H1 (cell line): Measurements from ENCODE around the gene C1orf116. TPM values are rescaled to one million over a fixed set of nuclear protein-coding genes. Genes with fewer than 3 reads are reported as not detected.

ENCODE experiments used
- CTCF ChIA-PET: fragments of 300-600 bp; sonication (Branson Sonifier 250); formaldehyde crosslinking; loops from one replicate; lab custom pipeline; 2021; ENCODE audit not compliant: partially characterized antibody; lab: Charles Lee
- POLR2A ChIA-PET: fragments of 300-600 bp; sonication (Branson Sonifier 250); formaldehyde crosslinking; loops from one replicate; lab custom pipeline; 2021; ENCODE audit warnings: inconsistent platforms; ENCODE audit not compliant: partially characterized antibody; lab: Charles Lee
- DNase-seq, 2 experiments: peaks; one replicate each; pipeline versions ENCODE4 v3.0.0 to v3.0.0-alpha.2; 2010 to 2022; ENCODE audit warnings: low spot score in 2 of 2, low read depth in 1 of 2, mixed read lengths in 1 of 2
- FAIRE-seq: peaks from 2 replicates; lab custom pipeline; 2011; peaks lifted over from hg19 to GRCh38; lab: Jason Lieb, UNC
- H2AFZ ChIP-seq: 2 replicates; pipeline ENCODE4 v1.8.1; 2012; ENCODE audit warnings: low read length, inconsistent platforms
- H2AK5ac ChIP-seq: 2 replicates; pipeline ENCODE4 v1.6.1; 2013; ENCODE audit warnings: low read depth, low read length
- H2BK120ac ChIP-seq: replicated peaks from 2 replicates; pipeline ENCODE3; 2013; ENCODE audit warnings: low read depth, low read length, inconsistent platforms
- H2BK12ac ChIP-seq: 2 replicates; pipeline ENCODE4 v1.6.1; 2013; ENCODE audit warnings: low read depth, low read length
- H2BK15ac ChIP-seq: 2 replicates; pipeline ENCODE4 v1.6.1; 2013; ENCODE audit warnings: low read length
- H2BK20ac ChIP-seq: 2 replicates; pipeline ENCODE4 v1.6.1; 2013; ENCODE audit warnings: low read length
- H2BK5ac ChIP-seq: 2 replicates; pipeline ENCODE4 v1.6.1; 2013; ENCODE audit warnings: low read depth, low read length
- H3K14ac ChIP-seq: 2 replicates; pipeline ENCODE4 v1.6.1; 2013; ENCODE audit warnings: inconsistent platforms; ENCODE audit not compliant: insufficient read length
- H3K18ac ChIP-seq: 2 replicates; pipeline ENCODE4 v1.6.1; 2013; ENCODE audit warnings: low read length; ENCODE audit errors: extremely low read depth
- H3K23ac ChIP-seq: 2 replicates; pipeline ENCODE4 v1.6.1; 2013; ENCODE audit warnings: inconsistent platforms; ENCODE audit not compliant: insufficient read length
- H3K23me2 ChIP-seq: 2 replicates; pipeline ENCODE4 v1.6.1; 2013; ENCODE audit warnings: low read depth, low read length
- H3K27ac ChIP-seq: 2 replicates; pipeline ENCODE4 v1.6.1; 2011; ENCODE audit warnings: low read depth, low read length, inconsistent platforms
- H3K27me3 ChIP-seq, 4 experiments: replicated peaks in 1 of 4; 1 replicate in 1 of 4; 2 replicates in 3 of 4; pipeline versions ENCODE4 v1.6.1 to v1.8.1; 2011 to 2013; ENCODE audit warnings: low read length in 3 of 4, mild to moderate bottlenecking in 3 of 4, inconsistent platforms in 2 of 4, mixed read lengths in 2 of 4, moderate library complexity in 1 of 4; ENCODE audit not compliant: control insufficient read depth in 3 of 4, insufficient read depth in 3 of 4; ENCODE audit errors: extremely low read depth in 1 of 4
- H3K36me3 ChIP-seq, 4 experiments: 2 replicates each; pipeline versions ENCODE4 v1.6.1 to v1.8.1; 2011 to 2013; ENCODE audit warnings: mild to moderate bottlenecking in 4 of 4, low read length in 3 of 4, moderate library complexity in 2 of 4, control low read depth in 1 of 4, inconsistent platforms in 1 of 4; ENCODE audit not compliant: insufficient read depth in 4 of 4, control insufficient read depth in 2 of 4
- H3K4ac ChIP-seq: replicated peaks from 2 replicates; pipeline ENCODE3; 2013; ENCODE audit warnings: low read length, low read depth, mixed read lengths, inconsistent platforms; ENCODE audit not compliant: insufficient read length
- H3K4me1 ChIP-seq, 4 experiments: replicated peaks in 1 of 4; 1 replicate in 1 of 4; 2 replicates in 3 of 4; pipeline versions ENCODE4 v1.6.1 to v1.8.1; 2011 to 2013; ENCODE audit warnings: low read length in 3 of 4, inconsistent platforms in 2 of 4, mixed read lengths in 1 of 4; ENCODE audit not compliant: insufficient read depth in 4 of 4, control insufficient read depth in 3 of 4
- H3K4me2 ChIP-seq, 2 experiments: 2 replicates each; pipeline versions ENCODE4 v1.6.1 to v1.8.1; 2011 to 2013; ENCODE audit warnings: low read depth in 2 of 2, low read length in 2 of 2, control low read depth in 1 of 2, inconsistent platforms in 1 of 2, mild to moderate bottlenecking in 1 of 2; ENCODE audit not compliant: insufficient read depth in 1 of 2
- H3K4me3 ChIP-seq, 4 experiments: fragments of 200-600, 300-600 bp in 1 of 4; sonication (generic), shearing (Covaris generic), sonication (Bioruptor Twin) in 1 of 4; 2 replicates each; pipeline versions ENCODE4 v1.5.1 to v1.8.1; 2011 to 2016; ENCODE audit warnings: low read length in 4 of 4, low read depth in 3 of 4, control low read depth in 2 of 4, inconsistent platforms in 2 of 4, mild to moderate bottlenecking in 2 of 4, mixed read lengths in 1 of 4, moderate library complexity in 1 of 4; ENCODE audit not compliant: insufficient read depth in 2 of 4; ENCODE audit errors: extremely low read depth in 1 of 4
- H3K56ac ChIP-seq: replicated peaks from 2 replicates; pipeline ENCODE3; 2013; ENCODE audit warnings: low read depth, mild to moderate bottlenecking, mixed read lengths, low read length, inconsistent platforms; ENCODE audit not compliant: insufficient read length
- H3K79me1 ChIP-seq: 2 replicates; pipeline ENCODE4 v1.6.1; 2013; ENCODE audit warnings: low read depth, low read length, control low read depth
- H3K79me2 ChIP-seq, 2 experiments: 2 replicates each; pipeline versions ENCODE4 v1.6.1 to v1.8.1; 2012 to 2013; ENCODE audit warnings: low read length in 2 of 2, mild to moderate bottlenecking in 2 of 2, inconsistent platforms in 1 of 2; ENCODE audit not compliant: insufficient read depth in 2 of 2, control insufficient read depth in 1 of 2
- H3K9ac ChIP-seq, 4 experiments: replicated peaks in 1 of 4; 1 replicate in 1 of 4; 2 replicates in 3 of 4; pipeline versions ENCODE4 v1.6.1 to v1.8.1; 2011 to 2013; ENCODE audit warnings: low read depth in 3 of 4, low read length in 3 of 4, control low read depth in 2 of 4, mild to moderate bottlenecking in 2 of 4, moderate library complexity in 2 of 4, inconsistent platforms in 1 of 4; ENCODE audit errors: extremely low read depth in 1 of 4
- H3K9me3 ChIP-seq, 2 experiments: 2 replicates each; pipeline versions ENCODE4 v1.6.1 to v1.8.1; 2012 to 2013; ENCODE audit warnings: mild to moderate bottlenecking in 2 of 2, moderate library complexity in 2 of 2, control low read depth in 1 of 2, inconsistent platforms in 1 of 2, low read depth in 1 of 2, low read length in 1 of 2, mixed read lengths in 1 of 2; ENCODE audit not compliant: insufficient read depth in 2 of 2
- H4K20me1 ChIP-seq, 2 experiments: replicated peaks in 1 of 2; 2 replicates each; pipeline versions ENCODE3 to v1.8.1; 2011 to 2013; ENCODE audit warnings: inconsistent platforms in 2 of 2, low read length in 2 of 2, mild to moderate bottlenecking in 1 of 2; ENCODE audit not compliant: insufficient read depth in 2 of 2, control insufficient read depth in 1 of 2
- H4K5ac ChIP-seq: 2 replicates; pipeline ENCODE4 v1.6.1; 2013; ENCODE audit warnings: low read length, low read depth, mixed read lengths, inconsistent platforms; ENCODE audit not compliant: insufficient read length
- H4K8ac ChIP-seq: 2 replicates; pipeline ENCODE4 v1.8.0; 2013; ENCODE audit warnings: mild to moderate bottlenecking, moderate library complexity, low read length, inconsistent platforms; ENCODE audit not compliant: insufficient read depth; ENCODE audit errors: extremely low read depth
- H4K91ac ChIP-seq: replicated peaks from 2 replicates; pipeline ENCODE3; 2013; ENCODE audit warnings: low read length, mixed read lengths, inconsistent platforms; ENCODE audit not compliant: insufficient read length
- ASH2L ChIP-seq: fragments of 200-600, 300-600 bp; sonication (generic); IDR thresholded peaks from one replicate; pipeline ENCODE4 v1.7.1; 2017; ENCODE audit warnings: low read length
- BCL11A ChIP-seq, 2 experiments: IDR thresholded peaks; one replicate each; pipeline ENCODE4 v1.6.1; 2011; ENCODE audit warnings: low read depth in 2 of 2, low read length in 2 of 2, mild to moderate bottlenecking in 2 of 2
- CBX5 ChIP-seq: fragments of 300-800, 300-1000 bp; sonication (generic); IDR thresholded peaks from 2 replicates; pipeline ENCODE4 v1.7.1; 2016; ENCODE audit warnings: antibody characterized with exemption, low read length, low read depth
- CBX8 ChIP-seq: fragments of 300-800, 300-1000 bp; sonication (generic); IDR thresholded peaks from 2 replicates; pipeline ENCODE4 v1.7.1; 2016; ENCODE audit warnings: low read depth, low read length, borderline replicate concordance
- EP300 ChIP-seq, 2 experiments: IDR thresholded peaks; 1 replicate in 1 of 2; 2 replicates in 1 of 2; pipeline ENCODE4 v1.6.1; 2011 to 2012; ENCODE audit warnings: low read depth in 2 of 2, low read length in 2 of 2, mild to moderate bottlenecking in 2 of 2, borderline replicate concordance in 1 of 2, inconsistent platforms in 1 of 2, moderate library complexity in 1 of 2
- HDAC6 ChIP-seq: IDR thresholded peaks from one replicate; pipeline ENCODE4 v1.7.1; 2012; ENCODE audit warnings: low read depth, mild to moderate bottlenecking, inconsistent platforms, low read length, moderate library complexity
- KDM1A ChIP-seq: fragments of 200-600, 300-600 bp; sonication (generic); IDR thresholded peaks from 2 replicates; pipeline ENCODE4 v1.7.1; 2016; ENCODE audit warnings: mild to moderate bottlenecking, low read length, borderline replicate concordance
- NANOG ChIP-seq: IDR thresholded peaks from 2 replicates; pipeline ENCODE4 v1.6.1; 2011; ENCODE audit warnings: low read length, low read depth, mild to moderate bottlenecking, inconsistent platforms; ENCODE audit not compliant: insufficient read depth, poor library complexity, severe bottlenecking
- RFX5 ChIP-seq: IDR thresholded peaks from 2 replicates; pipeline ENCODE4 v1.6.1; 2011; ENCODE audit warnings: low read depth, low read length, improper control_type of control experiment, borderline replicate concordance
- TAF1 ChIP-seq: IDR thresholded peaks from 2 replicates; pipeline ENCODE4 v1.6.1; 2011; ENCODE audit warnings: mild to moderate bottlenecking, low read depth, low read length
- YY1 ChIP-seq: IDR thresholded peaks from 2 replicates; pipeline ENCODE4 v1.6.1; 2011; ENCODE audit warnings: low read depth, mild to moderate bottlenecking, low read length
- WGBS, 2 experiments: shearing (Covaris generic) in 1 of 2; methylation state at CpG; one replicate each; pipeline versions ENCODE4 v1.1.6 to v1.1.7; 2013 to 2015; ENCODE audit warnings: low lambda C conversion rate in 2 of 2, mixed read lengths in 2 of 2, inconsistent platforms in 1 of 2, low coverage in 1 of 2, missing lambda C conversion rate in 1 of 2; ENCODE audit not compliant: insufficient replicate concordance in 2 of 2, insufficient coverage in 1 of 2, insufficient read length in 1 of 2; ENCODE audit errors: extremely low coverage in 1 of 2, missing lambda C conversion rate in 1 of 2; 5-methylcytosine and 5-hydroxymethylcytosine counted together
- polyA plus RNA-seq, 7 experiments: library from polyadenylated mRNA; depleted of rRNA in 3 of 7; stranded (reverse) in 5 of 7; unstranded in 2 of 7; fragments of >200 nt in 5 of 7; fragments of 200-250 nt in 2 of 7; gene quantifications; 1 replicate in 5 of 7; 2 replicates in 1 of 7; 4 replicates in 1 of 7; pipeline versions ENCODE4 v1.2.1 to v1.2.3, GENCODE V29; 2011 to 2013; ENCODE audit warnings: missing spikeins in 2 of 7, mixed read lengths in 2 of 7
- total RNA-seq: library from RNA; stranded (reverse); fragmentation: NEBNext Ultra II Directional; extraction: Animal tissue kit (Norgen Biotek cat#: 25700); gene quantifications from 2 replicates; pipeline ENCODE4 v1.2.1, GENCODE V29; 2021
- TF ChIP-seq, protein P1 (sequence below): IDR thresholded peaks from 2 replicates; pipeline ENCODE4 v1.6.1; 2012; ENCODE audit warnings: low read length, inconsistent platforms

The C1orf116 gene
- total and polyA plus RNA-seq, 2 of the 8 experiments (the other 6 are each of a cell fraction or from before 2014, with no cell fraction given): 2.2 to 3.9 TPM

DNA sequence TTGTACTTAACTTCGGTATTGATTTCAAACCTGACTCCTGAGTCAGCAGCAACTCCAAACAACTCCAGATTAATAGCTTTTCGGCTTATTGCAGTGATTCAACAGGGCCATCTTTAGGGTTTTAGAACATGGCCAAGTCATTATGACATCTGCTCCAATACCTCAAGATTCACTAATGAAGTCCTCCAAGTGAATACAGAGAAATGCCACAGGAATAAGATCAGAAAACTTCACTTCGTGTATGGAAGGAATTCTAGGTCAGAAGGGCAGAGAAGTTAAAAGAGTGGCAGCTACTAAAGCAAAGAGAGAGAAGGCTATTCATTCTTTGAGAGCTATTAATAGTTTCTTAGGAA is 7.6 kb upstream of the C1orf116 start:
- Histone ChIP-seq H3K14ac (no peak overlapping the region), H3K56ac (no peak overlapping the region), H2BK5ac (no peak overlapping the region), H3K23me2 (no peaks in the 10 kb centered on the region), H3K4me1 (no peaks in the 10 kb centered on the region; a peak in 1 of 7 replicates), H3K18ac (no peak overlapping the region), H3K79me1 (no peaks in the 10 kb centered on the region), H3K23ac (no peak overlapping the region), H3K36me3 (no peaks in the 10 kb centered on the region; a peak in 1 of 8 replicates), H2BK120ac (no peak overlapping the region), H4K8ac (no peak overlapping the region), H2BK20ac (no peak overlapping the region), H4K20me1 (peaks cover 0 to 2% of the 10 kb centered on the region in 2 experiments), H4K91ac (no peak overlapping the region), H3K4me2 (no peak overlapping the region), H3K27me3 (no peaks in the 10 kb centered on the region), H3K4me3 (no peak overlapping the region), H3K9me3 (no peaks in the 10 kb centered on the region), H3K9ac (no peak overlapping the region), H3K27ac (no peak overlapping the region), H2BK15ac (no peak overlapping the region), H2BK12ac (no peak overlapping the region), H2AK5ac (no peak overlapping the region), H4K5ac (no peak overlapping the region), H3K4ac (no peak overlapping the region), H3K79me2 (peaks cover 0 to 8% of the 10 kb centered on the region in 2 experiments; a peak in 2 of 4 replicates), H2AFZ (no peak overlapping the region)
- DNase-seq (no peak), FAIRE-seq (no peak)
- CTCF ChIA-PET: interaction anchor here (0.6 to 1.1 kb wide), 8 partner anchors 8 to 361 kb away, joined by 3 to 9 read pairs (median 3); partner anchors contain the start of gene PFKFB2
- POLR2A ChIA-PET: interaction anchor here (1.7 kb wide), 1 partner anchor 13 kb away, joined by 12 read pairs; the partner anchor contains the start of gene PFKFB2
- WGBS, 2 experiments: 84% methylated on average over 3 of the region's 3 CpGs; no CpG with 5 or more reads in 1 of the 2 experiments
- no peak for TF ChIP-seq EP300 (IDR thresholded peaks at IDR 0.05; ENCODE audit: borderline replicate concordance in 1 of 2, low read depth in 2 of 2, low read length in 2 of 2)
- no peak for TF ChIP-seq CBX5
- TF ChIP-seq, protein P1, sequence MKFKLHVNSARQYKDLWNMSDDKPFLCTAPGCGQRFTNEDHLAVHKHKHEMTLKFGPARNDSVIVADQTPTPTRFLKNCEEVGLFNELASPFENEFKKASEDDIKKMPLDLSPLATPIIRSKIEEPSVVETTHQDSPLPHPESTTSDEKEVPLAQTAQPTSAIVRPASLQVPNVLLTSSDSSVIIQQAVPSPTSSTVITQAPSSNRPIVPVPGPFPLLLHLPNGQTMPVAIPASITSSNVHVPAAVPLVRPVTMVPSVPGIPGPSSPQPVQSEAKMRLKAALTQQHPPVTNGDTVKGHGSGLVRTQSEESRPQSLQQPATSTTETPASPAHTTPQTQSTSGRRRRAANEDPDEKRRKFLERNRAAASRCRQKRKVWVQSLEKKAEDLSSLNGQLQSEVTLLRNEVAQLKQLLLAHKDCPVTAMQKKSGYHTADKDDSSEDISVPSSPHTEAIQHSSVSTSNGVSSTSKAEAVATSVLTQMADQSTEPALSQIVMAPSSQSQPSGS: no peak
- no peak for TF ChIP-seq RFX5
- TF ChIP-seq BCL11A (IDR thresholded peaks at IDR 0.05; ENCODE audit: low read depth in 2 of 2, low read length in 2 of 2): no peak
- TF ChIP-seq CBX8: no peak
- TF ChIP-seq HDAC6: no peak
- TF ChIP-seq KDM1A: no peak
- TF ChIP-seq TAF1: no peak
- TF ChIP-seq NANOG: no peak
- TF ChIP-seq ASH2L: no peak
- TF ChIP-seq YY1: no peak
